Aorta (tissue), 5 donors: ENCODE results near the gene NCOA1. TPM values are rescaled to one million over a fixed set of nuclear protein-coding genes. Genes with fewer than 3 reads are reported as not detected.

ENCODE experiments used
- ATAC-seq: fragments of 200-7000 bp; cut with Tn5 transposase; one replicate; pipeline ENCODE4 v1.9.1; 2022; ENCODE audit warnings: moderate library complexity; ENCODE audit not compliant: low FRiP score
- DNase-seq, 2 donors: peaks; one replicate each; pipeline ENCODE4 v3.0.0-alpha.2; 2020
- H3K27ac ChIP-seq, 2 donors: one replicate each; pipeline ENCODE4 v1.5.1; 2013; ENCODE audit warnings: low read length in 2 of 2, mild to moderate bottlenecking in 2 of 2, moderate library complexity in 2 of 2, control low read depth in 1 of 2, inconsistent platforms in 1 of 2, low read depth in 1 of 2
- H3K27me3 ChIP-seq, 2 donors: one replicate each; pipeline ENCODE4 v1.6.1; 2013; ENCODE audit warnings: control low read depth in 1 of 2, low read length in 1 of 2, mild to moderate bottlenecking in 1 of 2, moderate library complexity in 1 of 2; ENCODE audit not compliant: insufficient read depth in 2 of 2, control insufficient read depth in 1 of 2
- H3K36me3 ChIP-seq, 2 donors: one replicate each; pipeline ENCODE4 v1.6.1; 2013; ENCODE audit warnings: control low read depth in 1 of 2, low read length in 1 of 2, mild to moderate bottlenecking in 1 of 2; ENCODE audit not compliant: insufficient read depth in 2 of 2, control insufficient read depth in 1 of 2
- H3K4me1 ChIP-seq, 2 donors: one replicate each; pipeline ENCODE4 v1.6.1; 2013; ENCODE audit warnings: low read length in 2 of 2, control low read depth in 1 of 2, mild to moderate bottlenecking in 1 of 2, moderate library complexity in 1 of 2; ENCODE audit not compliant: insufficient read depth in 2 of 2, control insufficient read depth in 1 of 2
- H3K4me3 ChIP-seq, 2 donors: one replicate each; pipeline ENCODE4 v1.5.1; 2013; ENCODE audit warnings: low read length in 2 of 2, control low read depth in 1 of 2, mild to moderate bottlenecking in 1 of 2
- H3K9me3 ChIP-seq: one replicate; pipeline ENCODE4 v1.6.1; 2013; ENCODE audit warnings: mild to moderate bottlenecking, low read length; ENCODE audit not compliant: control insufficient read depth
- WGBS, 2 donors: extraction: QIAGEN DNeasy Blood & Tissue Kit; methylation state at CpG; one replicate each; pipeline ENCODE4 v1.1.7; 2013; 5-methylcytosine and 5-hydroxymethylcytosine counted together
- intact Hi-C, 2 donors: fragments of 100-400 bp; cut with DNase I; formaldehyde crosslinking; loops; one replicate each; pipeline versions ENCODE4 v1.14.2 to v1.15.0; 2022
- polyA plus RNA-seq, 2 donors: library from polyadenylated mRNA; stranded (reverse); fragments of 200-250 nt; gene quantifications; one replicate each; pipeline ENCODE4 v1.2.3, GENCODE V29; 2013
- total RNA-seq, 2 donors: library from RNA; stranded (reverse); fragmentation: NEBNext Ultra II Directional; extraction: Animal tissue kit (Norgen Biotek cat#: 25700); gene quantifications; one replicate each; pipeline ENCODE4 v1.2.1, GENCODE V29; 2021
- donor health status: healthy with polysubstance abuse.
- donor health status: Bipolar disorder and iron deficiency.
- donor health status: DM: no; HTN: no; CAD: no.
- donor health status: DM: no; HTN: no; CAD: no.
- donor health status: DM: yes; HTN: yes; CAD: no.

The NCOA1 gene
- total and polyA plus RNA-seq, 4 donors, result 6.5 to 68.1 (median 26.7) TPM

- Histone ChIP-seq H3K9me3 (no peaks in the 10 kb centered on the region), H3K4me1 (peaks cover 0 to under 1% of the 10 kb centered on the region in 2 donors), H3K27ac (no peak overlapping the region), H3K36me3 (no peaks in the 10 kb centered on the region), H3K27me3 (no peaks in the 10 kb centered on the region), H3K4me3 (no peak overlapping the region)
- WGBS, 2 donors, result 92 to 97% methylated on average over 4 of the region's 4 CpGs
- intact Hi-C loops, result no loop called here
- DNase-seq (no peak), ATAC-seq (no peak)
These were observed 132.5 kb downstream of the NCOA1 start for GRCh38 chr2:24623535-24623934.

GRCh38 chr2:24625728-24626127 lies 134.7 kb downstream of the NCOA1 start:
- intact Hi-C loops, result no loop called here
- Histone ChIP-seq H3K27me3 (no peaks in the 10 kb centered on the region), H3K27ac (no peak overlapping the region), H3K9me3 (no peaks in the 10 kb centered on the region), H3K4me3 (no peak overlapping the region), H3K36me3 (no peaks in the 10 kb centered on the region), H3K4me1 (no peaks in the 10 kb centered on the region)
- DNase-seq, result no peak
- 92 to 93% methylated on average over 1 of the region's 1 CpG for WGBS, 2 donors
- no peak for ATAC-seq

GRCh38 chr2:24626131-24626530 lies 135.1 kb downstream of the NCOA1 start:
- no peaks in the 10 kb centered on the region for H3K27me3 ChIP-seq
- no peak overlapping the region for H3K4me3 ChIP-seq
- no peaks in the 10 kb centered on the region for H3K9me3 ChIP-seq
- no peaks in the 10 kb centered on the region for H3K36me3 ChIP-seq
- ATAC-seq, result no peak
- H3K27ac ChIP-seq, result no peak overlapping the region
- intact Hi-C loops, result no loop called here
- WGBS, 2 donors, result 78 to 83% methylated on average over 3 of the region's 3 CpGs
- no peak for DNase-seq
- H3K4me1 ChIP-seq, result no peaks in the 10 kb centered on the region

GRCh38 chr2:24628746-24629145 lies 137.7 kb downstream of the NCOA1 start:
- Histone ChIP-seq H3K36me3 (no peaks in the 10 kb centered on the region), H3K4me3 (no peak overlapping the region), H3K27me3 (no peaks in the 10 kb centered on the region), H3K27ac (no peak overlapping the region), H3K9me3 (no peaks in the 10 kb centered on the region), H3K4me1 (no peaks in the 10 kb centered on the region)
- ATAC-seq (no peak), DNase-seq (no peak)
- intact Hi-C loops, result no loop called here

GRCh38 chr2:24632172-24632571 lies 141.1 kb downstream of the NCOA1 start:
- WGBS, 2 donors, result 86 to 91% methylated on average over 1 of the region's 1 CpG
- H3K27me3 ChIP-seq, result no peaks in the 10 kb centered on the region
- intact Hi-C loops, result no loop called here
- DNase-seq, result no peak
- H3K36me3 ChIP-seq, result no peaks in the 10 kb centered on the region
- no peaks in the 10 kb centered on the region for H3K9me3 ChIP-seq
- H3K4me3 ChIP-seq, result no peak overlapping the region
- no peak for ATAC-seq
- peaks cover 0 to 2% of the 10 kb centered on the region in 2 donors for H3K4me1 ChIP-seq
- no peak overlapping the region for H3K27ac ChIP-seq

- ATAC-seq, result no peak
- Histone ChIP-seq H3K9me3 (no peaks in the 10 kb centered on the region), H3K4me3 (no peak overlapping the region), H3K27ac (no peak overlapping the region), H3K27me3 (no peaks in the 10 kb centered on the region), H3K4me1 (peaks cover 0 to 2% of the 10 kb centered on the region in 2 donors), H3K36me3 (no peaks in the 10 kb centered on the region)
- WGBS, 2 donors, result 46 to 56% methylated on average over 2 of the region's 2 CpGs
- DNase-seq, result no peak
- intact Hi-C loops, result no loop called here
These were observed 144.1 kb downstream of the NCOA1 start for GRCh38 chr2:24635181-24635580.

GRCh38 chr2:24638568-24638967 lies 147.5 kb downstream of the NCOA1 start:
- intact Hi-C loops, result no loop called here
- H3K9me3 ChIP-seq, result no peaks in the 10 kb centered on the region
- no peak overlapping the region for H3K4me3 ChIP-seq
- H3K4me1 ChIP-seq, result peaks cover 0 to 2% of the 10 kb centered on the region in 2 donors
- WGBS, 2 donors, result 69 to 85% methylated on average over 1 of the region's 1 CpG
- no peaks in the 10 kb centered on the region for H3K27me3 ChIP-seq
- ATAC-seq, result no peak
- no peak for DNase-seq
- no peak overlapping the region for H3K27ac ChIP-seq
- H3K36me3 ChIP-seq, result no peaks in the 10 kb centered on the region

- ATAC-seq, result no peak
- intact Hi-C loops, result no loop called here
- 97% methylated on average over 1 of the region's 1 CpG for WGBS, 2 donors
- Histone ChIP-seq H3K9me3 (no peaks in the 10 kb centered on the region), H3K36me3 (no peaks in the 10 kb centered on the region), H3K27me3 (no peaks in the 10 kb centered on the region), H3K4me1 (no peaks in the 10 kb centered on the region), H3K27ac (no peak overlapping the region), H3K4me3 (no peak overlapping the region)
- no peak for DNase-seq
These were observed 151.3 kb downstream of the NCOA1 start for GRCh38 chr2:24642351-24642750.

- Histone ChIP-seq H3K27ac (no peak overlapping the region), H3K4me3 (no peak overlapping the region), H3K9me3 (no peaks in the 10 kb centered on the region), H3K36me3 (no peaks in the 10 kb centered on the region), H3K4me1 (no peaks in the 10 kb centered on the region), H3K27me3 (no peaks in the 10 kb centered on the region)
- DNase-seq (no peak), ATAC-seq (no peak)
- WGBS, 2 donors, result 93 to 100% methylated on average over 1 of the region's 1 CpG
- intact Hi-C loops, result no loop called here
These were observed 152.0 kb downstream of the NCOA1 start for GRCh38 chr2:24643051-24643450.
